Measurements from ENCODE around the gene TRMT10B.
"Not testable (repeated sequence)": the region's sequence is repeated elsewhere in the genome, so short reads cannot be mapped to it uniquely, and the experiment has no call there.

Gene TRMT10B

DNA sequence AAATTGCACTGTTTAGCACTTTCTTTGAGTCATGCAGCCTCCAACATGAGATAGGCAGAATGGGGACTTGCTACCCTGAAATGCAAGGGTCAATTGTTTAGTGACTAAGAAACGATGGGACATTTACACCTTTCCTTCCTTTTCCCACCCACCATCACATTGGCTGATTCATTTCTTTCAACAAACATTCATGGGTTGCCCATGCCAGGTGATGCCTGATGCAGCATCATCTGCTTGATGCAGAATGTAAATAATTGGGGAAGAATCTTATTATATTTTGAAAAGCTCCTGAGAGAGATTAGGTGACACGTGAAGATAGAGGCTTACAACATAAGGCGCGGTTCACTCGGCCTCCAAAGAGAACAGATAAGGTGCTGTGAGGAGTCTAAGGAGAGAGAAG is 4.5 kb upstream of the TRMT10B start:
- TF ChIP-seq PAX5 (IDR thresholded peaks at IDR 0.05; ENCODE audit: insufficient read depth, low read length, severe bottlenecking) (no peak), TAF1 (IDR thresholded peaks at IDR 0.05; ENCODE audit: low read depth, low read length) (no peak), POU2F2 (IDR thresholded peaks at IDR 0.05; ENCODE audit: low read depth, low read length) (no peak), POLR2AphosphoS5 (IDR thresholded peaks at IDR 0.05; ENCODE audit: low read depth, low read length) (no peak), POLR2A (IDR thresholded peaks at IDR 0.05; ENCODE audit: low read depth, low read length) (no peak), SPI1 (IDR thresholded peaks at IDR 0.05; ENCODE audit: low read depth, low read length) (no peak)
- no peak for FAIRE-seq
- DNase-seq (ENCODE audit: insufficient read length, low spot score), result no peak

DNA sequence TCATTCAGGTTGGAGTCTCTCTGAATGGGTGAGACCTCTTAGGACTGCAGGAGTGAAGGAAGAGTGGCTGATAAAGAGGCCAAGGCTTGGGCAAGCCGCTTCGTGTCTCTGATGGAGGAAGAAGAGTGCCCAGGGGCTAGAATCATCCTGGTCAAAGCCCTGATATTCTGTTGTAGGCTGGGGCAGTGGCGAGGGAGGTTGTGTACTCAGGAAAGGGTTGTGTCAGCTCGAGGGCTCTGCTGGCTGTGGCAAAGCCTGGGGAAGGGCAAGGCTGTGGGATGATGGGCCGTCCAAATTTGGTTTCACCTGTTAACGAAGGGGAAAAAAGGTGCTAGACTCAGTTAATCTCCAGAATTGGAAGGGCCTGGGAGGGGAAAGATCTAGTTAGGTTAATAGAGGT is 2.4 kb upstream of the TRMT10B start:
- TF ChIP-seq PAX5 (IDR thresholded peaks at IDR 0.05; ENCODE audit: insufficient read depth, low read length, severe bottlenecking) (no peak), POLR2AphosphoS5 (IDR thresholded peaks at IDR 0.05; ENCODE audit: low read depth, low read length) (no peak), SPI1 (IDR thresholded peaks at IDR 0.05; ENCODE audit: low read depth, low read length) (no peak), TAF1 (IDR thresholded peaks at IDR 0.05; ENCODE audit: low read depth, low read length) (no peak), POU2F2 (IDR thresholded peaks at IDR 0.05; ENCODE audit: low read depth, low read length) (no peak), POLR2A (IDR thresholded peaks at IDR 0.05; ENCODE audit: low read depth, low read length) (no peak)
- FAIRE-seq (no peak), DNase-seq (ENCODE audit: insufficient read length, low spot score) (no peak)

DNA sequence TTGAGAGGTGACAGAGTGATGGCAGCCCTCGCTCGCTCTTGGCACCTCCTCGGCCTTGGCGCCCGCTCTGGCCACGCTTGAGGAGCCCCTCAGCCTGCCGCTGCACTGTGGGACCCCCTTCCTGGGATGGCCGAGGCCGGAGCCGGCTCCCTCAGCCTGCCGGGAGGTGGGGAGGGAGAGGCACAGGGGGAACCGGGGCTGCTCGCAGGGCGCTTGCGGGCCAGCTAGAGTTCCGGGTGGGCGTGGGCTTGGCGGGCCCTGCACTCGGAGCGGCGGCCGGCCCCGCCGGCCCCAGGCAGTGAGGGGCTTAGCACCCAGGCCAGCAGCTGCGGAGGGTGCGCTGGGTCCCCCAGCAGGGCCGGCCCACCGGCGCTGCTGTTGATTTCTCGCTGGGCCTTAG is 1.9 kb upstream of the TRMT10B start:
- DNase-seq (ENCODE audit: insufficient read length, low spot score); FAIRE-seq: not testable (repeated sequence)

DNA sequence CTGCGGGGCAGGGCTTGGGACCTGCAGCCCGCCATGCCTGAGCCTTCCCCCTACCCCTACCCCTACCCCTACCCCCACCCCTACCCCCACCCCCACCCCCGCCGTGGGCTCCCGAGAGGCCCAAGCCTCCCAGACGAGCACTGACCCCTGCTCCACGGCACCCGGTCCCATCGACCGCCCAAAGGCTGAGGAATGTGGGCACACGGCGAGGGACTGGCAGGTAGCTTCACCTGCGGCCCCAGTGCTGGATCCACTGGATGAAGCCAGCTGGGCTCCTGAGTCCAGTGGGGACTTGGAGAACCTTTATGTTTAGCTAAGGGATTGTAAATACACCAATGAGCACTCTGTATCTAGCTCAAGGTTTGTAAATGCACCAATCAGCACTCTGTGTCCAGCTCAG is 1.5 kb upstream of the TRMT10B start:
- DNase-seq (ENCODE audit: insufficient read length, low spot score); FAIRE-seq: not testable (repeated sequence)

DNA sequence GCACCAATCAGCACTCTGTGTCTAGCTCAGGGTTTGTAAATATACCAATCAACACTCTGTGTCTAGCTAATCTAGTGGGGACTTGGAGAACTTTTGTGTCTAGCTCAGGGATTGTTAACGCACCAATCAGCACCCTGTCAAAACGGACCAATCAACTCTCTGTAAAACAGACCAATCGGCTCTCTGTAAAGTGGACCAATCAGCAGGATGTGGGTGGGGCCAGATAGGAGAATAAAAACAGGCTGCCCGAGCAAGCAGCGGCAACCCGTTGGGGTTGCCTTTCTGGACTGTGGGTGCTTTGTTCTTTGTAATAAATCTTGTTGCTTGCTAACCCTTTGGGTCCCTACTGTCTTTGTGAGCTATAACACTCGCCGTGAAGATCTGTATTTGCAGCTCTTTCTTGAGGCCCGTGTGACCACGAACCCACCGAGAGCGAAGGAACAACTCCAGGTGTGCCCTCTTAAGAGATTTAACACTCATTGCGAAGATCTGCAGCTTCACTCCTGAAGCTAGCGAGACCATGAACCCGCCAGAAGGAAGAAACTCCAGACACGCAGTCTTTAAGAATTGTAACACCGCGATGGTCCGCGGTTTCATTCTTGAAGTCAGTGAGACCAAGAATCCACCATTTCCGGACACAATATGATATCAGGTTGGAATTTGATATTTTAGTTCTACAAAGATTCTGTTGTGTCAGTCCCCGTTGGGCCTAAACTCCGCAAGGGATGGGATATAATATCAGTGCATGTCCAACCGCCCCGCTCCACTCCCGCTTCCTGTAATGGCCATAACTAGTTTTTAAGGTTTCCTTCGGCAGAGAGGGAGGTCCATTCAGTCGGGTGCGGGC is 740 bp upstream of the TRMT10B start:
- TF ChIP-seq TAF1 (IDR thresholded peaks at IDR 0.05; ENCODE audit: low read depth, low read length) (no peak), POLR2AphosphoS5 (IDR thresholded peaks at IDR 0.05; ENCODE audit: low read depth, low read length) (no peak), POU2F2 (IDR thresholded peaks at IDR 0.05; ENCODE audit: low read depth, low read length) (no peak), PAX5 (IDR thresholded peaks at IDR 0.05; ENCODE audit: insufficient read depth, low read length, severe bottlenecking) (no peak), SPI1 (IDR thresholded peaks at IDR 0.05; ENCODE audit: low read depth, low read length) (no peak), POLR2A (IDR thresholded peaks at IDR 0.05; ENCODE audit: low read depth, low read length) (no peak)
- no peak for DNase-seq (ENCODE audit: insufficient read length, low spot score)
- no peak for FAIRE-seq

DNA sequence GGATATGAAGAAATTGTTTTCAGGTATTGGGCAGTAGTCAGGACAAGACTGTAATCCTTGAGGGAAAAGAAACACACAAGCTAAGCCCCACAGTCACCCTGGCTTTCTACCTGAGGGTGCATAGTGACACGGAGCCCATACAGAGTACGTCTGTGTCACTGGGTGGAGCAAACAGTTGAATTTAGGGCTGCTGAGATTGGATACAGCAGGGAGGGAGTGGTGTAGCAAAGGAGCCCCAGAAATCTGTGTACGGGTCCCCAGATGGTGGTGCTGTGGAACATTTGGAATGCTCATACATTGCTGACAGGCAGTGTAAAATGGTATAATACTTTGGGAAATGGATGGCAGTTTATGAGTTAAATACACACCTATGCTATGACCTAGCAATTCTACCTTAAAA is 5.1 kb downstream of the TRMT10B start:
- TF ChIP-seq TAF1 (IDR thresholded peaks at IDR 0.05; ENCODE audit: low read depth, low read length) (no peak), POLR2AphosphoS5 (IDR thresholded peaks at IDR 0.05; ENCODE audit: low read depth, low read length) (no peak), POU2F2 (IDR thresholded peaks at IDR 0.05; ENCODE audit: low read depth, low read length) (no peak), POLR2A (IDR thresholded peaks at IDR 0.05; ENCODE audit: low read depth, low read length) (no peak), SPI1 (IDR thresholded peaks at IDR 0.05; ENCODE audit: low read depth, low read length) (no peak), PAX5 (IDR thresholded peaks at IDR 0.05; ENCODE audit: insufficient read depth, low read length, severe bottlenecking) (no peak)
- DNase-seq (ENCODE audit: insufficient read length, low spot score) (no peak), FAIRE-seq (no peak)

DNA sequence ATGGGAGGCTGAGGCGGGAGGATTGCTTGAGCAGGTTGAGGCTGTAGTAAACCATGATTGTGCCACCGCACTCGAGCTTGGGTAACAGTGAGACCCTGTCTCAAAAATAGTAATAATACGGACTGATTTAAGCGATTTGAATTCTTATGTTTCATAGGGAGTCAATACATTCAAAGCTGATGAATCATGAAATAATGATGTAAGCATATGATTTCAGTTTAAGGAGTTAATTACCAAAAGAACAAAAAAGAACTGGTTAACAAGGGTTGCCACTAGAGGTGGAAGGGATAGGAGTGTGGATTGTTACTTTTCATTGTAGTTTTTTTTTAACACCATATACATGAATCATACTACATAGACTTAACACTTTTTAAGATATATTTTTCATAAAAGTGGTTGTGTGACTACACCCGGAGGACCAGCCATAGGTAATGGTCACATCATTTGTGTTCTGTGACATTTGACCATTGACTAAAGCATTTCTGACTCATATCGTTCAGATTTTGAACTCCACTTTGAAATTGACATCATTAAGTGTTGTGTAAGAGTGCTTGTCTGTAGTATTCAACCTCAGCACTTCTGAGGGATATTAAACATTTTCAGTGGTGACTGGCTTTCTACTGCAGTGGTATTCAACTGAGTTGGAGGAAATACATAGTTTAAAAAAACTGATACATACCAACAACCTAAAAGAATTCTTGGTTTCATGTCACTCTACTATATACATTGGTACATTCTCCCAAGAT is 7.0 kb downstream of the TRMT10B start:
- FAIRE-seq (no peak), DNase-seq (ENCODE audit: insufficient read length, low spot score) (no peak)
- no peak for TF ChIP-seq SPI1 (IDR thresholded peaks at IDR 0.05; ENCODE audit: low read depth, low read length)
- TF ChIP-seq TAF1 (IDR thresholded peaks at IDR 0.05; ENCODE audit: low read depth, low read length), result no peak
- no peak for TF ChIP-seq PAX5 (IDR thresholded peaks at IDR 0.05; ENCODE audit: insufficient read depth, low read length, severe bottlenecking)
- no peak for TF ChIP-seq POLR2AphosphoS5 (IDR thresholded peaks at IDR 0.05; ENCODE audit: low read depth, low read length)
- TF ChIP-seq POU2F2 (IDR thresholded peaks at IDR 0.05; ENCODE audit: low read depth, low read length), result no peak
- TF ChIP-seq POLR2A (IDR thresholded peaks at IDR 0.05; ENCODE audit: low read depth, low read length), result no peak

DNA sequence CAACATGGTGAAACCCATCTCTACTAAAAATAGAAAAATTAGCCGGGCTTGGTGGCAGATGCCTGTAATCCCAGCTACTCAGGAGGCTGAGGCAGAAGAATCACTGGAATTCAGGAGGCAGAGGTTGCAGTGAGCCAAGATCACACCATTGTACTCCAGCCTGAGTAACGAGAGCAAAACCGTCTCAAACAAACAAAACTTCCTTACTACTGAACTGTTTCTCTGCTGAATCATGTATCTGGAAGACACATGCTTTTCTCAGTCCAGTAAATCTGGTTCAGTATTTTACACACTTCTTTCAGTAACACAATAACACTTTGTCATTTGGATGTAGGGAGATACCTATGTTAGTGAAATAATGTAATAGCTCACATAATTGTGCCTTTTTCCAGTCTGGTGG is 7.9 kb downstream of the TRMT10B start:
- TF ChIP-seq POU2F2 (IDR thresholded peaks at IDR 0.05; ENCODE audit: low read depth, low read length) (no peak), POLR2A (IDR thresholded peaks at IDR 0.05; ENCODE audit: low read depth, low read length) (no peak), SPI1 (IDR thresholded peaks at IDR 0.05; ENCODE audit: low read depth, low read length) (no peak), PAX5 (IDR thresholded peaks at IDR 0.05; ENCODE audit: insufficient read depth, low read length, severe bottlenecking) (no peak), TAF1 (IDR thresholded peaks at IDR 0.05; ENCODE audit: low read depth, low read length) (no peak), POLR2AphosphoS5 (IDR thresholded peaks at IDR 0.05; ENCODE audit: low read depth, low read length) (no peak)
- DNase-seq (ENCODE audit: insufficient read length, low spot score) (no peak), FAIRE-seq (no peak)

DNA sequence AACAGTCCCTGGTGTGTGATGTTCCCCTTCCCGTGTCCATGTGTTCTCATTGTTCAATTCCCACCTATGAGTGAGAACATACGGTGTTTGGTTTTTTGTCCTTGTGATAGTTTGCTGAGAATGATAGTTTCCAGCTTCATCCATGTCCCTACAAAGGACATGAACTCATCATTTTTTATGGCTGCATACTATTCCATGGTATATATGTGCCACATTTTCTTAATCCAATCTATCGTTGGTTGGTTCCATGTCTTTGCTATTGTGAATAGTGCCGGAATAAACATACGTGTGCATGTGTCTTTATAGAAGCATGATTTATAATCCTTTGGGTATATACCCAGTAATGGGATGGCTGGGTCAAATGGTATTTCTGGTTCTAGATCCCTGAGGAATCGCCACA is 11.7 kb downstream of the TRMT10B start:
- FAIRE-seq; DNase-seq (ENCODE audit: insufficient read length, low spot score): not testable (repeated sequence)

DNA sequence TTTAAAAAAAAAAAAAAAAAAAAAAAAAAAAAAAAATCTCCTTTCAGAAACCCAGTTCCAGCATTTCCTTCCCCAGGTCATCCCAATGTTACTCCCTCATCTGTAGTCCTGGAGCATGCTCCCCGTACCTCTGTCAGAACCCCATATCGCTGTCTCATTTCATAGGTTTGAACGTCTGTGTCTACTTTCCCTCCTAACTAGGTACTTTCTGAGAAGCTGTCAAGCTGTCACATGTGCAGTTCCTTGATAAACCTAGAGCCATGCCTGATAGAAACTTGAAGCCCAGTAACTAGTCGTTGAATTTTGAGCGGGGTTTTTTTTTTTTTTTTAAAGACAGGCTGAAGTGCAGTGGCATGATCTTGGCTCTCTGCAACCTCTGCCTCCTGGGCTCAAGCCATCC is 15.7 kb downstream of the TRMT10B start:
- no peak for FAIRE-seq
- TF ChIP-seq POLR2AphosphoS5 (IDR thresholded peaks at IDR 0.05; ENCODE audit: low read depth, low read length) (no peak), TAF1 (IDR thresholded peaks at IDR 0.05; ENCODE audit: low read depth, low read length) (no peak), POLR2A (IDR thresholded peaks at IDR 0.05; ENCODE audit: low read depth, low read length) (no peak), PAX5 (IDR thresholded peaks at IDR 0.05; ENCODE audit: insufficient read depth, low read length, severe bottlenecking) (no peak), SPI1 (IDR thresholded peaks at IDR 0.05; ENCODE audit: low read depth, low read length) (no peak), POU2F2 (IDR thresholded peaks at IDR 0.05; ENCODE audit: low read depth, low read length) (no peak)
- no peak for DNase-seq (ENCODE audit: insufficient read length, low spot score)

Measured in GM12891 (cell line).